Astrocyte of the cerebellum (primary cell): Measurements from ENCODE around the gene COTL1.
"Not testable (repeated sequence)": the region's sequence is repeated elsewhere in the genome, so short reads cannot be mapped to it uniquely, and the experiment has no call there.

ENCODE experiments used
- DNase-seq: peaks from one replicate; pipeline ENCODE4 v3.0.0-alpha.2; 2011; ENCODE audit warnings: low read depth
- H3K4me3 ChIP-seq: 2 replicates; pipeline ENCODE4 v1.5.1; 2011; ENCODE audit warnings: mild to moderate bottlenecking, low read depth, low read length, moderate library complexity
- CTCF ChIP-seq: IDR thresholded peaks from 2 replicates; pipeline ENCODE4 v1.5.1; 2012; ENCODE audit warnings: low read length, low read depth, moderate library complexity, mild to moderate bottlenecking; ENCODE audit errors: missing control alignments
- in situ Hi-C: cut with HindIII; loops from 2 replicates; pipeline ENCODE4 v1.10.0; 2017; ENCODE audit warnings: low sequenced_read_pairs

Gene COTL1

DNA sequence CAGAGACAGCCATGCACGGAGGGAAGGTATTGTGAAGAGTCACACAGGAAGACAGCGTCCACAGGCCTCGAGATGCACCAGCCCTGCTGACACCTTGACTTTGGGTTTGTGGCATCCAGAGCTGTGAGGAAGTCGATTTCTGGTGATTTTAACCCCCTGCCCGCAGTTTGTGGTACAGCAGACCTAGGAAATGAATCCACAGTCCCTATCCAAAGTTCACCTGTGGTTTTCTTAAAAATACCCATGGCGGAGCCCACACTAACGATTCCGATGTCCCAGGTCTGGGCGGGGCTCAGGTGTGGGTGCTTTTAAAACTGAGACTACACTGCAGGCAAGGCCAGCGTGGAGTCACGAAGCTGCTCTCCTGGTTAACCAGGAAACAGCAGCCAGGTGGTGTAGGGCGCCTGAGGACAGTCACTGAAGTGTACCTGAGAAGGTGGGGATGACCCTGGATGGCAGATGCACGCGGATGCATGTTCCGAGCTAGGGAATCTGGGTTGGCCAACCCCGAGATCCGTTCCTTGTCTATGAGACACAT is 99.0 kb downstream of the COTL1 start:
- no peak for DNase-seq
- in situ Hi-C loops = loop anchor here (25.0 kb wide), 1 partner anchor 218 kb away; no protein-coding TSS in a partner anchor
- no peak overlapping the region for H3K4me3 ChIP-seq
- no peak for TF ChIP-seq CTCF

GRCh38 chr16:84518220-84518619 is 99.7 kb downstream of the COTL1 start:
- not testable (repeated sequence) for H3K4me3 ChIP-seq, DNase-seq
- in situ Hi-C loops = loop anchor here (25.0 kb wide), 1 partner anchor 219 kb away; no protein-coding TSS in a partner anchor

GRCh38 chr16:84517366-84517765 is 100.5 kb downstream of the COTL1 start:
- in situ Hi-C loops = loop anchor here (25.0 kb wide), 1 partner anchor 220 kb away; no protein-coding TSS in a partner anchor
- no peak overlapping the region for H3K4me3 ChIP-seq
- DNase-seq = no peak
- no peak for TF ChIP-seq CTCF
